Sigmoid colon (tissue), 7 donors: ENCODE measurements around the gene GAREM2. TPM values are rescaled to one million over a fixed set of nuclear protein-coding genes. Genes with fewer than 3 reads are reported as not detected.
A peak's percentile ranks its signal among the peaks of the same experiment; 100 is the strongest.

Experiments
- DNase-seq: peaks from one replicate; pipeline ENCODE4 v3.0.0-alpha.2; 2019
- H3K27ac ChIP-seq, 4 donors: fragments of 200-600 bp; sonication (generic); one replicate each; pipeline ENCODE4 v1.5.1; 2016 to 2019; ENCODE audit warnings: mild to moderate bottlenecking in 1 of 4
- H3K27me3 ChIP-seq, 3 donors: fragments of 200-600 bp; sonication (generic); one replicate each; pipeline ENCODE4 v1.5.1; 2019; ENCODE audit warnings: mild to moderate bottlenecking in 1 of 3
- H3K36me3 ChIP-seq, 4 donors: fragments of 200-600 bp; sonication (generic); one replicate each; pipeline ENCODE4 v1.5.1; 2016 to 2019
- H3K4me1 ChIP-seq, 4 donors: fragments of 200-600 bp; sonication (generic); one replicate each; pipeline ENCODE4 v1.5.1; 2017 to 2019
- H3K4me3 ChIP-seq, 4 donors: fragments of 200-600 bp; sonication (generic); one replicate each; pipeline ENCODE4 v1.5.1; 2017 to 2019; ENCODE audit warnings: mild to moderate bottlenecking in 2 of 4, moderate library complexity in 1 of 4
- H3K9me3 ChIP-seq, 4 donors: fragments of 200-600 bp in 3 of 4; sonication (generic) in 3 of 4; one replicate each; pipeline versions ENCODE4 v1.5.1 to v1.6.1; 2013 to 2019
- CTCF ChIP-seq, 4 experiments: fragments of 450-650 bp in 3 of 4; fragments of 200-600 bp in 1 of 4; IDR thresholded peaks; one replicate each; pipeline ENCODE4 v1.5.1; 2016 to 2019; ENCODE audit warnings: antibody characterized with exemption in 4 of 4, mild to moderate bottlenecking in 3 of 4, moderate library complexity in 2 of 4
- EP300 ChIP-seq, 4 donors: sonication (generic); formaldehyde crosslinking; IDR thresholded peaks; one replicate each; pipeline ENCODE4 v1.6.1; 2017; ENCODE audit warnings: antibody characterized with exemption in 4 of 4
- POLR2A ChIP-seq, 2 donors: fragments of 450-650 bp; IDR thresholded peaks; one replicate each; pipeline ENCODE4 v1.6.1; 2016; ENCODE audit warnings: antibody characterized with exemption in 2 of 2, mild to moderate bottlenecking in 2 of 2, moderate library complexity in 2 of 2
- POLR2AphosphoS5 ChIP-seq, 4 donors: sonication (generic); formaldehyde crosslinking; IDR thresholded peaks; one replicate each; pipeline ENCODE4 v1.6.1; 2017; ENCODE audit warnings: antibody characterized with exemption in 4 of 4
- WGBS, 2 donors: extraction: QIAGEN DNeasy Blood & Tissue Kit; methylation state at CpG; one replicate each; pipeline ENCODE4 v1.1.7; 2013; 5-methylcytosine and 5-hydroxymethylcytosine counted together
- intact Hi-C: fragments of 100-400 bp; cut with DNase I; formaldehyde crosslinking; loops from one replicate; pipeline ENCODE4 v1.15.1; 2023
- polyA plus RNA-seq, 3 donors: library from polyadenylated mRNA; stranded (reverse); fragments of 200-250 nt; gene quantifications; one replicate each; pipeline ENCODE4 v1.2.3, GENCODE V29; 2013
- total RNA-seq, 4 donors: library from RNA; depleted of rRNA; stranded (reverse); fragments of >200 nt; gene quantifications; one replicate each; pipeline ENCODE4 v1.1.0, GENCODE V29; 2016
- donor health status: healthy with polysubstance abuse.
- donor health status: Bipolar disorder and iron deficiency.
- donor health status: healthy.

GAREM2 gene
- total and polyA plus RNA-seq, 7 donors: 1.1 to 11.6 (median 2.4) TPM

- no peaks in the 10 kb centered on the region for H3K27me3 ChIP-seq
- TF ChIP-seq EP300 (IDR thresholded peaks at IDR 0.05) (no peak), POLR2A (IDR thresholded peaks at IDR 0.05) (no peak), CTCF (IDR thresholded peaks at IDR 0.05) (no peak), POLR2AphosphoS5 (IDR thresholded peaks at IDR 0.05) (no peak)
- intact Hi-C loops: no loop called here
- no peaks in the 10 kb centered on the region for H3K9me3 ChIP-seq
- WGBS, 2 donors: 93 to 94% methylated on average over 7 of the region's 7 CpGs
- DNase-seq: peak; percentile 21
- peaks cover 10 to 87% (median 42%) of the 10 kb centered on the region in 4 donors for H3K36me3 ChIP-seq
- peaks cover 0 to 8% (median 0%) of the 10 kb centered on the region in 4 donors for H3K4me1 ChIP-seq
- no peak overlapping the region for H3K27ac ChIP-seq
- no peak overlapping the region for H3K4me3 ChIP-seq
These were observed 31.0 kb downstream of the GAREM2 start for GRCh38 chr2:26203906-26204305.

- peaks cover 9 to 96% (median 50%) of the 10 kb centered on the region in 4 donors for H3K36me3 ChIP-seq
These were observed 39.1 kb downstream of the GAREM2 start for GRCh38 chr2:26212011-26212410.

GRCh38 chr2:26214759-26215158 is 41.9 kb downstream of the GAREM2 start:
- Histone ChIP-seq H3K4me1 (no peaks in the 10 kb centered on the region), H3K27me3 (no peaks in the 10 kb centered on the region), H3K27ac (no peak overlapping the region), H3K36me3 (peaks cover 9 to 82% (median 41%) of the 10 kb centered on the region in 4 donors), H3K9me3 (no peaks in the 10 kb centered on the region), H3K4me3 (no peak overlapping the region)
- 17 to 75% methylated on average over 1 of the region's 1 CpG for WGBS, 2 donors
- no peak for DNase-seq
- intact Hi-C loops: no loop called here
- no peak for TF ChIP-seq POLR2AphosphoS5 (IDR thresholded peaks at IDR 0.05)
- no peak for TF ChIP-seq CTCF (IDR thresholded peaks at IDR 0.05)
- TF ChIP-seq POLR2A (IDR thresholded peaks at IDR 0.05): no peak
- TF ChIP-seq EP300 (IDR thresholded peaks at IDR 0.05): no peak

More at GRCh38 chr2:26212011-26212410, 39.1 kb downstream of the GAREM2 start:
- Histone ChIP-seq H3K4me3 (no peak overlapping the region), H3K27ac (no peak overlapping the region), H3K4me1 (no peaks in the 10 kb centered on the region), H3K9me3 (no peaks in the 10 kb centered on the region), H3K27me3 (no peaks in the 10 kb centered on the region)
- no peak for DNase-seq
- intact Hi-C loops: no loop called here
- WGBS, 2 donors: 92 to 97% methylated on average over 5 of the region's 5 CpGs
- TF ChIP-seq EP300 (IDR thresholded peaks at IDR 0.05) (no peak), POLR2AphosphoS5 (IDR thresholded peaks at IDR 0.05) (no peak), POLR2A (IDR thresholded peaks at IDR 0.05) (no peak), CTCF (IDR thresholded peaks at IDR 0.05) (no peak)

GRCh38 chr2:26215833-26216232 is 42.9 kb downstream of the GAREM2 start:
- Histone ChIP-seq H3K36me3 (peaks cover 9 to 81% (median 33%) of the 10 kb centered on the region in 4 donors), H3K27ac (no peak overlapping the region), H3K4me3 (no peak overlapping the region), H3K4me1 (no peaks in the 10 kb centered on the region), H3K9me3 (no peaks in the 10 kb centered on the region), H3K27me3 (no peaks in the 10 kb centered on the region)
- WGBS, 2 donors: 93 to 97% methylated on average over 1 of the region's 1 CpG
- intact Hi-C loops: no loop called here
- no peak for DNase-seq
- TF ChIP-seq POLR2AphosphoS5 (IDR thresholded peaks at IDR 0.05) (no peak), POLR2A (IDR thresholded peaks at IDR 0.05) (no peak), EP300 (IDR thresholded peaks at IDR 0.05) (no peak), CTCF (IDR thresholded peaks at IDR 0.05) (no peak)

- H3K4me3 ChIP-seq: no peak overlapping the region
- no peaks in the 10 kb centered on the region for H3K27me3 ChIP-seq
- H3K27ac ChIP-seq: no peak overlapping the region
- H3K36me3 ChIP-seq: peaks cover 9 to 81% (median 32%) of the 10 kb centered on the region in 4 donors
- WGBS, 2 donors: 95 to 96% methylated on average over 4 of the region's 4 CpGs
- DNase-seq: no peak
- no peaks in the 10 kb centered on the region for H3K4me1 ChIP-seq
- TF ChIP-seq POLR2A (IDR thresholded peaks at IDR 0.05): no peak
- TF ChIP-seq POLR2AphosphoS5 (IDR thresholded peaks at IDR 0.05): no peak
- intact Hi-C loops: no loop called here
- no peaks in the 10 kb centered on the region for H3K9me3 ChIP-seq
These were observed 43.7 kb downstream of the GAREM2 start for GRCh38 chr2:26216587-26216986.
